Measurements from ENCODE around the gene IFNL4.
"Not testable (repeated sequence)": the region's sequence is repeated elsewhere in the genome, so short reads cannot be mapped to it uniquely, and the experiment has no call there.

Gene IFNL4

DNA sequence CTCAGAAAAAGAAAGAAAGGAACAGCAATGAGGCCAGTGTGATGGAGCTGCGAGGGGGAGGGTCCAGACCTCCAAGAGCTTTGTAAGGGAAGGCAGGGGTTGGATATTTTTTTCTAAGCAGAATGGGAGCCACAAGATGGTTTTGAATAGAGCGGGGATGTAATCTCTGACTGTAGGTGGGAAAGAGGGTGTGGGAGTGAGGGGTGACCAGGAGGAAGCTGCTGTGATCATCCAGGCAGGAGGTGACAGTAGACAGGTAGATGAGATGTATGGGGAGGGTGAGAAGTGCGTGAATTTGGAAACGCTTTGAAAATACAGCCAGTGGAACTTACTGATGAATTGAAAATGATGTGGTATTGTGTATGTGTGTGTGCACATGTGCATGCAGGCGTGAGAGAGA, 26.9 kb upstream of the IFNL4 start:
- Histone ChIP-seq H3F3A (ENCODE audit: insufficient read depth, low read length) (no peaks in the 10 kb centered on the region), H3K27me3 (ENCODE audit: insufficient read depth, low read length) (no peaks in the 10 kb centered on the region; the same call in 1 of the 2 replicates), H3K9ac (ENCODE audit: low read length) (no peak overlapping the region), H3K79me2 (ENCODE audit: insufficient read depth, low read length) (no peaks in the 10 kb centered on the region), H3K27ac (ENCODE audit: low read depth, low read length, poor library complexity, severe bottlenecking) (no peak overlapping the region), H2AFZ (ENCODE audit: low read length) (no peak overlapping the region), H3K9me2 (ENCODE audit: low read depth, low read length) (no peaks in the 10 kb centered on the region), H4K20me1 (ENCODE audit: insufficient read depth, low read length) (no peaks in the 10 kb centered on the region), H3K36me3 (ENCODE audit: insufficient read depth, low read length) (no peaks in the 10 kb centered on the region), H3K4me2 (ENCODE audit: low read length) (no peak overlapping the region), H3K4me1 (ENCODE audit: insufficient read depth, low read length, severe bottlenecking) (no peaks in the 10 kb centered on the region), H3K4me3 (ENCODE audit: low read depth, low read length, poor library complexity, severe bottlenecking) (no peak overlapping the region), H3K9me3 (ENCODE audit: low read length) (no peaks in the 10 kb centered on the region)
- TF ChIP-seq EZH2 (IDR thresholded peaks at IDR 0.05; ENCODE audit: borderline replicate concordance, low read length), result no peak

DNA sequence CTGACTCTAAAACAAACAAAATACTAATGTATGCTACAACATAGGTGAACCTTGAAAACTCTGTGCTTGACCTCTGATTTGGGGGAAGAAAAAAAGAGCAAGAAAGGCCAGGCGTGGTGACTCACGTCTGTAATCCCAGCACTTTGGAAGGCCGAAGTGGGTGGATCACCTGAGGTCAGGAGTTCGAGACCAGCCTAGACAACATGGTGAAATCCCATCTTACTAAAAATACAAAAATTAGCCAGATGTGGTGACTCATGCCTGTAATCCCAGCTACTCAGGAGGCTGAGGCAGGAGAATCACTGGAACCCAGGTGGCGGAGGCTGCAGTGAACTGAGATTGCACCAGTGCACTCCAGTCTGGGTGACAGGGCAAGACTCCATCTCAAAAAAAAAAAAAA, 25.2 kb upstream of the IFNL4 start:
- not testable (repeated sequence) for H3K4me1 ChIP-seq (ENCODE audit: insufficient read depth, low read length, severe bottlenecking); H3K4me3 ChIP-seq (ENCODE audit: low read depth, low read length, poor library complexity, severe bottlenecking); H2AFZ ChIP-seq (ENCODE audit: low read length); H3K9me3 ChIP-seq (ENCODE audit: low read length); H4K20me1 ChIP-seq (ENCODE audit: insufficient read depth, low read length); H3K9me2 ChIP-seq (ENCODE audit: low read depth, low read length); H3F3A ChIP-seq (ENCODE audit: insufficient read depth, low read length); H3K4me2 ChIP-seq (ENCODE audit: low read length); H3K27ac ChIP-seq (ENCODE audit: low read depth, low read length, poor library complexity, severe bottlenecking); H3K9ac ChIP-seq (ENCODE audit: low read length); H3K79me2 ChIP-seq (ENCODE audit: insufficient read depth, low read length); H3K27me3 ChIP-seq (ENCODE audit: insufficient read depth, low read length); H3K36me3 ChIP-seq (ENCODE audit: insufficient read depth, low read length)

DNA sequence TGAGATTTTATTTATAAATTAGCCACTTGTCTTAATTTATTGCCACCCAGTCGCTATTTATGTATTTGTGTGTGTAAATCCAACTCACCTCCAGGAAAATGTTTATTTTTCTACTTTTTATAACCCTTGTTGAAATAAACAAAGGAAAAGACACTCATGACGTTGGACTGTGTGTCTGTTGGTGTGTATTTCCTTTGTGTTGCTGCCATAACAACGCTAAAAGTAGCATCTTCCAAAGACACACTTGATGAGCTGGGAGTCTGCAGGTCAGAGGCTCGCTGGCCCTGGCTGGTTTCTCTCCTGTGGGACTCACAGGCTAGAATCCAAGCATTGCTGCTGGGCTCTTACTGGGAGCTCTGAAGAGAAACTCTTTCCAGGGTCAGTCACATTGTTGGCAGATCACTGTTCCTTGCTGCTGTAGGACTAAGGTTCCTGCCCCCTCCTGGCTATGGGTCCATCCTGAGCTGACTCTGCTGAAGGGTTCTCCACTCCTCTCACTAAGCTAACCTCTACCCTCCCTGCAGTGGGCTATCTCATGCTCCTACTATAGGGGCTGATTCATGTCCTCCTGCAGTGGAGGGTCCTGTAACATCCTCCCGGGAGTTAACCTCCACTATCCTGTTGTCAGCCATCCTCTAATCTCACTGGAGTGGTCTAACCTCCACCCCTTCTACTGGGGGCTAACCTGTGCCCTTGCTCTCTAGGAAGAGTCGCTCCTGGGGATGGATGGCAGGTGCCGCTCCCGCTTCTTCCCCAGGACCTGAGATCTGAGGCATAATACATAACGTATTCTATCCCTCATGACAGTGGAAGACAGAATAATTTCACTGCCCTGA, 21.6 kb upstream of the IFNL4 start:
- H3K27ac ChIP-seq (ENCODE audit: low read depth, low read length, poor library complexity, severe bottlenecking), result no peak overlapping the region
- no peaks in the 10 kb centered on the region for H3K9me2 ChIP-seq (ENCODE audit: low read depth, low read length)
- H3K79me2 ChIP-seq (ENCODE audit: insufficient read depth, low read length), result no peaks in the 10 kb centered on the region
- TF ChIP-seq, protein P1, sequence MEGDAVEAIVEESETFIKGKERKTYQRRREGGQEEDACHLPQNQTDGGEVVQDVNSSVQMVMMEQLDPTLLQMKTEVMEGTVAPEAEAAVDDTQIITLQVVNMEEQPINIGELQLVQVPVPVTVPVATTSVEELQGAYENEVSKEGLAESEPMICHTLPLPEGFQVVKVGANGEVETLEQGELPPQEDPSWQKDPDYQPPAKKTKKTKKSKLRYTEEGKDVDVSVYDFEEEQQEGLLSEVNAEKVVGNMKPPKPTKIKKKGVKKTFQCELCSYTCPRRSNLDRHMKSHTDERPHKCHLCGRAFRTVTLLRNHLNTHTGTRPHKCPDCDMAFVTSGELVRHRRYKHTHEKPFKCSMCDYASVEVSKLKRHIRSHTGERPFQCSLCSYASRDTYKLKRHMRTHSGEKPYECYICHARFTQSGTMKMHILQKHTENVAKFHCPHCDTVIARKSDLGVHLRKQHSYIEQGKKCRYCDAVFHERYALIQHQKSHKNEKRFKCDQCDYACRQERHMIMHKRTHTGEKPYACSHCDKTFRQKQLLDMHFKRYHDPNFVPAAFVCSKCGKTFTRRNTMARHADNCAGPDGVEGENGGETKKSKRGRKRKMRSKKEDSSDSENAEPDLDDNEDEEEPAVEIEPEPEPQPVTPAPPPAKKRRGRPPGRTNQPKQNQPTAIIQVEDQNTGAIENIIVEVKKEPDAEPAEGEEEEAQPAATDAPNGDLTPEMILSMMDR (IDR thresholded peaks at IDR 0.05; ENCODE audit: low read length), result no peak
- no peak for TF ChIP-seq EZH2 (IDR thresholded peaks at IDR 0.05; ENCODE audit: borderline replicate concordance, low read length)
- no peaks in the 10 kb centered on the region for H3K4me1 ChIP-seq (ENCODE audit: insufficient read depth, low read length, severe bottlenecking)
- H2AFZ ChIP-seq (ENCODE audit: low read length), result no peak overlapping the region
- no peaks in the 10 kb centered on the region for H3K36me3 ChIP-seq (ENCODE audit: insufficient read depth, low read length)
- no peaks in the 10 kb centered on the region for H4K20me1 ChIP-seq (ENCODE audit: insufficient read depth, low read length)
- no peaks in the 10 kb centered on the region for H3K27me3 ChIP-seq (ENCODE audit: insufficient read depth, low read length)
- H3K9me3 ChIP-seq (ENCODE audit: low read length), result no peaks in the 10 kb centered on the region
- H3F3A ChIP-seq (ENCODE audit: insufficient read depth, low read length), result no peaks in the 10 kb centered on the region
- no peak overlapping the region for H3K9ac ChIP-seq (ENCODE audit: low read length)
- no peak overlapping the region for H3K4me3 ChIP-seq (ENCODE audit: low read depth, low read length, poor library complexity, severe bottlenecking)
- no peak overlapping the region for H3K4me2 ChIP-seq (ENCODE audit: low read length)

DNA sequence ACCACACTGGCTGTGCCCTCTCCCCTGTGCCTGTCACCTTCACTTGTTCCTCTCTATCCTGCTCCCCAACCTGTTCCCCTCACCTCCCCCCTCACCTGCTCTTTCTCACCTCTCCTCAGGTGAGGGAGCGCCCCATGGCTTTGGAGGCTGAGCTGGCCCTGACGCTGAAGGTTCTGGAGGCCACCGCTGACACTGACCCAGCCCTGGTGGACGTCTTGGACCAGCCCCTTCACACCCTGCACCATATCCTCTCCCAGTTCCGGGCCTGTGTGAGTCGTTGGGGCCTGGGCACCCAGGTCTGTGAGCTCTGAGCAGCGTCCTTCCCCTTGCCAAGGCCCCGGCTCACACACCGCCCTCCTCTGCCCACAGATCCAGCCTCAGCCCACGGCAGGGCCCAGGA, 20.7 kb upstream of the IFNL4 start:
- not testable (repeated sequence) for H2AFZ ChIP-seq (ENCODE audit: low read length); H3K79me2 ChIP-seq (ENCODE audit: insufficient read depth, low read length); H3K36me3 ChIP-seq (ENCODE audit: insufficient read depth, low read length); H3F3A ChIP-seq (ENCODE audit: insufficient read depth, low read length); H3K4me3 ChIP-seq (ENCODE audit: low read depth, low read length, poor library complexity, severe bottlenecking); H3K4me2 ChIP-seq (ENCODE audit: low read length); H3K4me1 ChIP-seq (ENCODE audit: insufficient read depth, low read length, severe bottlenecking); H4K20me1 ChIP-seq (ENCODE audit: insufficient read depth, low read length); H3K9ac ChIP-seq (ENCODE audit: low read length); H3K27ac ChIP-seq (ENCODE audit: low read depth, low read length, poor library complexity, severe bottlenecking); H3K9me3 ChIP-seq (ENCODE audit: low read length); H3K27me3 ChIP-seq (ENCODE audit: insufficient read depth, low read length); H3K9me2 ChIP-seq (ENCODE audit: low read depth, low read length)

DNA sequence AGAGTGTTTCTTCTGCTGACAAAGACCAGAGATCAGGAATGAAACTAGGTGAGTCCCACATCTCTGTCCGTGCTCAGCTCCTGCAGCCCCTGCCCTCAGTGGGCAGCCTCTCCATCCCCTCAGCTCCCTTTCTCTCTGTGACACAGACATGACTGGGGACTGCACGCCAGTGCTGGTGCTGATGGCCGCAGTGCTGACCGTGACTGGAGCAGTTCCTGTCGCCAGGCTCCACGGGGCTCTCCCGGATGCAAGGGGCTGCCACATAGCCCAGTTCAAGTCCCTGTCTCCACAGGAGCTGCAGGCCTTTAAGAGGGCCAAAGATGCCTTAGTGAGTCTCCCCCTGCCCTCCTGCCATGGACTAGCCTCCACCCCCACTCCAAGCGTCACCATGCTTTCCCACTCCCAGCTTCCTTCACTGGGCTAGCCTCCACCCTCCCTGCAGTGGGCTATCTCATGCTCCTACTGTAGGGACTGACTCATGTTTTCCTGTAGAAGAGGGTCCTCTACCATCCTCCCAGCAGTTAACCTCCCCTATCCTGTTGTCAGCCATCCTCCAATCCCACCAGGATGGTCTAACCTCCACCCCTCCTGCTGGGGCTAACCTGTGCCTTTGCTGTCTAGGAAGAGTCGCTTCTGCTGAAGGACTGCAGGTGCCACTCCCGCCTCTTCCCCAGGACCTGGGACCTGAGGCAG, 20.0 kb upstream of the IFNL4 start:
- not testable (repeated sequence) for H4K20me1 ChIP-seq (ENCODE audit: insufficient read depth, low read length); H3K4me1 ChIP-seq (ENCODE audit: insufficient read depth, low read length, severe bottlenecking); H3K36me3 ChIP-seq (ENCODE audit: insufficient read depth, low read length); H3K9me2 ChIP-seq (ENCODE audit: low read depth, low read length); H3K4me3 ChIP-seq (ENCODE audit: low read depth, low read length, poor library complexity, severe bottlenecking); H3K9ac ChIP-seq (ENCODE audit: low read length); H3K79me2 ChIP-seq (ENCODE audit: insufficient read depth, low read length); H3K27ac ChIP-seq (ENCODE audit: low read depth, low read length, poor library complexity, severe bottlenecking); H3K4me2 ChIP-seq (ENCODE audit: low read length); H2AFZ ChIP-seq (ENCODE audit: low read length); H3F3A ChIP-seq (ENCODE audit: insufficient read depth, low read length); H3K9me3 ChIP-seq (ENCODE audit: low read length); H3K27me3 ChIP-seq (ENCODE audit: insufficient read depth, low read length)

DNA sequence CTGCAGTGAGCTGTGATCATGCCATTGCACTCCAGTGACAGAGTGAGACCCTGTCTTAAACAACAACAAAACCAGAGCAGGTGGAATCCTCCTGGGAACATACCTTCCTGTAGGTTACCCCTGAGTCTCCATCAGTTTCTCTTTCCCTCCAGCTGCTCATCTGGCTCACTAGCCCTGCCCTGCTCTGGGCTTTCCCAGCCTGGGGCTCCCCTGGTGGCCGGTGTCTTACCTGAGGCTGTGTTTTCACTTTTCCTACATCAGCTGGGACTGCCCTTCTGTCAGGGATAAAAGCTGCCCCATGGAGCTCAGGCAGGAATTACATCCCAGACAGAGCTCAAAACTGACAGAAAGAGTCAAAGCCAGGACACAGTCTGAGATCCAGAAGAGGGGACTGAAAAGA, 19.4 kb upstream of the IFNL4 start, which contains the start of gene IFNL2:
IFNL2 (plus strand) TSS at position 312 of the 400 bp plus-strand sequence. CDS start 173 bp downstream, outside the sequence.
- H3K79me2 ChIP-seq (ENCODE audit: insufficient read depth, low read length); H2AFZ ChIP-seq (ENCODE audit: low read length); H3K9me2 ChIP-seq (ENCODE audit: low read depth, low read length); H3F3A ChIP-seq (ENCODE audit: insufficient read depth, low read length); H3K9me3 ChIP-seq (ENCODE audit: low read length); H3K4me2 ChIP-seq (ENCODE audit: low read length); H3K27ac ChIP-seq (ENCODE audit: low read depth, low read length, poor library complexity, severe bottlenecking); H3K4me3 ChIP-seq (ENCODE audit: low read depth, low read length, poor library complexity, severe bottlenecking); H4K20me1 ChIP-seq (ENCODE audit: insufficient read depth, low read length); H3K27me3 ChIP-seq (ENCODE audit: insufficient read depth, low read length); H3K36me3 ChIP-seq (ENCODE audit: insufficient read depth, low read length); H3K9ac ChIP-seq (ENCODE audit: low read length); H3K4me1 ChIP-seq (ENCODE audit: insufficient read depth, low read length, severe bottlenecking): not testable (repeated sequence)

Data from OCI-LY1 (cell line).